ENCODE measurements around the gene CLNK.

The CLNK gene, protein sequence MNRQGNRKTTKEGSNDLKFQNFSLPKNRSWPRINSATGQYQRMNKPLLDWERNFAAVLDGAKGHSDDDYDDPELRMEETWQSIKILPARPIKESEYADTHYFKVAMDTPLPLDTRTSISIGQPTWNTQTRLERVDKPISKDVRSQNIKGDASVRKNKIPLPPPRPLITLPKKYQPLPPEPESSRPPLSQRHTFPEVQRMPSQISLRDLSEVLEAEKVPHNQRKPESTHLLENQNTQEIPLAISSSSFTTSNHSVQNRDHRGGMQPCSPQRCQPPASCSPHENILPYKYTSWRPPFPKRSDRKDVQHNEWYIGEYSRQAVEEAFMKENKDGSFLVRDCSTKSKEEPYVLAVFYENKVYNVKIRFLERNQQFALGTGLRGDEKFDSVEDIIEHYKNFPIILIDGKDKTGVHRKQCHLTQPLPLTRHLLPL

DNA sequence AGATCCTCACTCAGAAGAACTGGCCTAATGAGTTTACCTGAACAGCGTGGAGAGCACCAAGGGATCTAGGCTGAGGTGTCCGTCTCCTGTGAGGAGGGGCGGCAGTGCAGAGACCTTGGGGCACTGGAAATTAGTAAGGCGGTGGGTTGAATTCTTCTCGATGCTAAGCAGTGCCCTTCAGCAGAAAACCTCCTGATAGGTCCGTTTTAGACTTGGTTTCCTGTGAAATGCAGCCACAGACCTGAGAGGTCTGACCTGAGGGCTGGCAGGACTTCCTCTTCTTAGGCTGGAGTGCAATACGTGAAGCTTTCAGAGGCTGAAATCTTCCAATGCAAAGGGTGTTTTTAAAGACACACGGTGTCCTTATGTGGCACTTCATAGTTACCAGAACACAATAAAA, at the start of gene CLNK:
Gene CLNK, minus strand, starts transcription at position 138 of the 400 bp plus-strand sequence. CDS start 16,899 bp downstream, outside the sequence.
- FAIRE-seq (no peak), DNase-seq (ENCODE audit: insufficient read length, low spot score) (no peak)
- TF ChIP-seq, protein P1, sequence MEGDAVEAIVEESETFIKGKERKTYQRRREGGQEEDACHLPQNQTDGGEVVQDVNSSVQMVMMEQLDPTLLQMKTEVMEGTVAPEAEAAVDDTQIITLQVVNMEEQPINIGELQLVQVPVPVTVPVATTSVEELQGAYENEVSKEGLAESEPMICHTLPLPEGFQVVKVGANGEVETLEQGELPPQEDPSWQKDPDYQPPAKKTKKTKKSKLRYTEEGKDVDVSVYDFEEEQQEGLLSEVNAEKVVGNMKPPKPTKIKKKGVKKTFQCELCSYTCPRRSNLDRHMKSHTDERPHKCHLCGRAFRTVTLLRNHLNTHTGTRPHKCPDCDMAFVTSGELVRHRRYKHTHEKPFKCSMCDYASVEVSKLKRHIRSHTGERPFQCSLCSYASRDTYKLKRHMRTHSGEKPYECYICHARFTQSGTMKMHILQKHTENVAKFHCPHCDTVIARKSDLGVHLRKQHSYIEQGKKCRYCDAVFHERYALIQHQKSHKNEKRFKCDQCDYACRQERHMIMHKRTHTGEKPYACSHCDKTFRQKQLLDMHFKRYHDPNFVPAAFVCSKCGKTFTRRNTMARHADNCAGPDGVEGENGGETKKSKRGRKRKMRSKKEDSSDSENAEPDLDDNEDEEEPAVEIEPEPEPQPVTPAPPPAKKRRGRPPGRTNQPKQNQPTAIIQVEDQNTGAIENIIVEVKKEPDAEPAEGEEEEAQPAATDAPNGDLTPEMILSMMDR (IDR thresholded peaks at IDR 0.05; ENCODE audit: insufficient read depth, missing control alignments), result no peak

DNA sequence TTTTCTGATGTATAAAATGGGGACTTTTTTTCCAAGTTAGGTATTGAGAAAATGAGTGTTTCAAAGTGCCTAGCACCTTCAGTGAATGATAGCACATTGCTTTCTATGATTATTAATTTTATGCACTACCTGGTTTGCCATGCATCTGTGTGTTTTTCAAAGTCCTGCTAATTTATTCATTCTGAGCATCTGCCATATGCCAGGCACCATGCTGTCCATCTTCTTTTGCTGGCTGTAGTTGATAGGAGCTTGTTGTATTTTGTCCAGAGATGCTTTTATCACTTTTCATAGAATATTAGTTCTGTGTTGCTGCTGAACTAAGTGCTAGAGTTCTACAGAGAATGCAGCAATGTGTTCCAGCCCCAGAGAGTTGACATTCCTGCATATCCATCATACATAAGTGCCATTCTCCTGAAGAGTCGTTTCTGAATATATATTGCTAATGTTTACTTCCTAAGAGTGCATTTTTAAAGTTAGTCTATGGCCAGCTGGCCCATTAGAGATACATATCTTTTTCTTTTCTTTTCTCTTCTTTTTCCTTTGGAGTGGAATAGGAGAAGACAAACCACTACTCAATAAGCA, 49.0 kb upstream of the CLNK start:
- no peak for DNase-seq (ENCODE audit: insufficient read length, low spot score)

DNA sequence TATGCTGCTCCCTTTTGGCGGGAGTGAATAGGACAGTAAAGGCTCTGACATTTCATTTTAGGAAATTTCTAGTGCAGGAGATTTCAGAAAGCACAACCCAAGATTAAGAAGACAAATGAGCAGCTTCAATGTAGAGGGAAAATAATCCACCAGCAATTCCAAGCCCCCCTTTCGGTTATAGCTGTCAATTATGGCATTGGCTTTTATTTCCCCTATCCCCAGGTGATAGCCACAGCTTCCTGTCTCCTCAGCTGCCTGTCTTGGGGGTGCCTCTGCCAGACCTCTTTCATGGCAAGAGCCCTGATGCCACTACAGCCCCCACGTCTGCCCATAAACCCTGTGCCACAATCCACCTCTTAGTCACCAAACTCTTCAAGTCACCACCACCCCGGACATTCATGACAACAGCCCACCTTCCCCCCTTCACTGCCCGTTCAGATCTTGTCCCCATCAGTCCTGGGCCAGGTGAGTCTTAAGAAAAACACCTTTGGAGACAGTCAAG, 48.4 kb upstream of the CLNK start:
- TF ChIP-seq, protein P1 (IDR thresholded peaks at IDR 0.05; ENCODE audit: insufficient read depth, missing control alignments), result no peak
- DNase-seq (ENCODE audit: insufficient read length, low spot score), result no peak
- no peak for FAIRE-seq

More for the DNA sequence above, 49.0 kb upstream of the CLNK start:
- no peak for FAIRE-seq
- TF ChIP-seq, protein P1 (IDR thresholded peaks at IDR 0.05; ENCODE audit: insufficient read depth, missing control alignments), result no peak

DNA sequence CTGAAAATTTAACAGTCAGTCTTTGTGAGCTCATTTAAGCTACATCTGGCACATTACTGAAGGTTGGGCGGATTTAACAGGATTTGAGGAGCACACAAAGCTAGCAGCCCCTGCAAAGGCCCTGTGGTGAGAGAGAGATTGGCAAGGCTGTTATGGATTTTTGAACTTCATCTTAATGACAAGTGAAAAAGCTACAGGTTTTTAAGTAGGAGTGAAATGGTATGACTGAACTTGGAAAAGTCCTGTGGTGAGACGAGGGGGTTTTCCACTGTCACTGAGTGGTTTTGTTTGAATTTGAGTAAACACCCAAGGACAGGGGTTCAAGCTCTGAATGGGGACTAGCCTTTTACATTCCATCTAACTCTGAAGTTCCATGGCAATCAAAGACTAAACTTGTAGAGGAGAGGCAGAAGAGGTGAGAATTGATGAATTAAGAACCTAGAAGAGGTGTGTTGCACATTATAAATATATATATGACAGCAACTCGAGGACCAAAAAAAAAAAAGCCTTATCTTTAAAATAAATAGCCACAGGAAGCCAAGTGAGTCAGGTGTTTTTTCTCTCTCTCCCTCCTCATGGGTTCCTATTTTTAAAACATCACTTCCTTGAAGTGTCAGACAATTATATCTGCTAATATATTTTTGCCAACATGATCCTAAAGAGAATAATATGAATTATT, 47.8 kb upstream of the CLNK start:
- FAIRE-seq (no peak), DNase-seq (ENCODE audit: insufficient read length, low spot score) (no peak)
- TF ChIP-seq, protein P1 (IDR thresholded peaks at IDR 0.05; ENCODE audit: insufficient read depth, missing control alignments), result no peak

DNA sequence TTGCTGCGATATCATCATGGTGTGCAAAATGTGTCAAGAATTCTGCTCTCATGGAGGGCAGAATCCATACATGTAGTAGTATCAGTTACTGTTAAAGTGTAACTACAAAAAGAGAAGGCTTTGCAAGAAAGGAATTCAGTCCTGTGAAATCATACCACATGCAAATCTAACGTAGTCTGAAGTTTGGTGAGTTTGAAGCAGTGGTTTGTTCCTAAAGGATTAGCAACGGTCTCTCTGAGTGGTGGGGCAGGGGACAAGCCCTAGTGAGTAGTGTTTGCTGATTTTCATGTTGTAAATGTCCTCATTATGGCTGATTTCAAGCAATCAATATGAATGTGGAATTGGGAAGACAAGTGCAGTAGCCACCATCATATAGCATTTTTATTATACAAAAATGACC, 47.1 kb upstream of the CLNK start:
- FAIRE-seq (no peak), DNase-seq (ENCODE audit: insufficient read length, low spot score) (no peak)
- TF ChIP-seq, protein P1 (IDR thresholded peaks at IDR 0.05; ENCODE audit: insufficient read depth, missing control alignments), result no peak

DNA sequence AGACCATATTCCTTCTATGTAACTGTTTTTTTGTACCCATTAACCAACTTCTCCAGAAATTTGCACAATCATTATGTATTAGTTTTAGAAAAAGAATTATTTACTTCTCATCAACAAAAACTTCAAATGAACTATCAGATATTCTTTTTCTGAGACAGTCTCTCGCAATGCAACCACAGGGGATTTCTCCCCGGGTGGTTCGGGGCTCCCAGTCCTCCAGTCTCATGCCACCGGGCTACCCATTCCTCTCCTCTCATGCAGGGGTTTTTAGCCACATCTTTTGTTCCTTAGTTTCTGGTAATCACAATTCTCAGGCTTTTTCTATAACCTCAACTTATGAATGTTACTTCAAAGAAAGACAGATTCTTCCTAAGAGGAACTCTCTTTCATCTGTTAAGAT, 46.6 kb upstream of the CLNK start:
- no peak for FAIRE-seq
- DNase-seq (ENCODE audit: insufficient read length, low spot score), result no peak
- TF ChIP-seq, protein P1 (IDR thresholded peaks at IDR 0.05; ENCODE audit: insufficient read depth, missing control alignments), result no peak

Measured in D721Med (cell line).